GM20431 (cell line): ENCODE data around the gene WRNIP1.

Experiments
- in situ Hi-C: fragments of 300-500 bp; cut with MseI, MboI; formaldehyde crosslinking; loops from one replicate; pipeline ENCODE4 v1.15.0; 2020; ENCODE audit warnings: low sequenced_read_pairs; ENCODE audit not compliant: unreplicated experiment

The WRNIP1 gene

GRCh38 chr6:2823104-2823850 is 58.1 kb downstream of the WRNIP1 start:
- in situ Hi-C loops: no loop called here

DNA sequence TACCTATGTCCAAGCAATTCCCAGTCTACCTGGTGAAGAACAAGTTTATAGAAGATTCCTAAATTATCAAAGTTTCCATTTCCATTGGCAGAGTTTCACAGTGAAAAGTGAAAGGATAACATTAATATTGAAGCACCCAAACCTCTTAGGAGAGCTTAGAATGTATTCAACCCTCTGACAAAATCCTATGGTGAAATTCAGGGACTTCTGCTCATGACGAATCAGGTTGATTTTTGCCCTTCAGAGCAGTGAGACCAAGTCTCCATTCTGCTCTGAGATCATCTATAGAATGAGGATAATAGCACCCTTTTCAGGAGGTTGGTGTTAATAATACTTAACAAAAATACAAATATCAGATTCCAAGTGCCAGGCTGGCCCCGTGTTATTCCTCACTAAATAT is 60.9 kb downstream of the WRNIP1 start:
- in situ Hi-C loops: no loop called here

GRCh38 chr6:2827142-2827541 is 61.9 kb downstream of the WRNIP1 start:
- in situ Hi-C loops: no loop called here

DNA sequence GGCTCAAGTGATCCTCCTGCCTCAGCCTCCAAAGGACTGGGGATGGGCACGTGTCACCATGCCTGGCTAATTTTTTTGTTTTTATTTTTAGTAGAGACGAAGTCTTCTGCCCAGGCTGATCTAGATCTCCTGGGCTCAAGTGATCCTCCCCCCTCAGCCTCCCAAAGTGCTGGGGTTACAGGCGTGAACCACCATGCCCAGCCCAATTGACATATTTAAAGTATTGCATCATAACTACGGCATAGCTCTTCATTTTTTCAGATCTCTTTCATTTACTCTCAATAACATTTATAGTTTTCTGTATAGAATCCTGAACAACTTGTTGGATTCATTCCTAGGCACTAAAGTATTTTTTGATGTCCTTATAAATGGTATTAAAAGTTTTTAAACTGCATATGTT is 63.4 kb downstream of the WRNIP1 start:
- in situ Hi-C loops: no loop called here

DNA sequence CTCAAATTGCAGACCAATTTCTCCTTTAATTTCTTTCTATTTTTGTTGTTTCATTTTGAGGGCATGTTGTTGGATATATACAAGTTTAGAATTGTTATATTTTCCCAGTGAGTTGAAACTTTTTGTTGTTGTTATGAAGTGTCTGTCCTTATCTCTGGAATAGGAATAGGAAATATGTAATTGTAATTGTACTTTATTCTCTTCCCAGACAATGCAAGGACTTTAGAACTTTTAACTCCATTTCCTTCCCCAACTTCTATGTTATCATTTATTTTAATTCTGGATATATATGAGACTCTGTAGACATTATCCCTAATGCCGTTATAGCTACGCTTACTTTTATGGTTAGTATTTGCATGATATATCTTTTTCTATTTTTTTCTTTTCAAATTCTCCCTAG is 64.1 kb downstream of the WRNIP1 start:
- in situ Hi-C loops: no loop called here

DNA sequence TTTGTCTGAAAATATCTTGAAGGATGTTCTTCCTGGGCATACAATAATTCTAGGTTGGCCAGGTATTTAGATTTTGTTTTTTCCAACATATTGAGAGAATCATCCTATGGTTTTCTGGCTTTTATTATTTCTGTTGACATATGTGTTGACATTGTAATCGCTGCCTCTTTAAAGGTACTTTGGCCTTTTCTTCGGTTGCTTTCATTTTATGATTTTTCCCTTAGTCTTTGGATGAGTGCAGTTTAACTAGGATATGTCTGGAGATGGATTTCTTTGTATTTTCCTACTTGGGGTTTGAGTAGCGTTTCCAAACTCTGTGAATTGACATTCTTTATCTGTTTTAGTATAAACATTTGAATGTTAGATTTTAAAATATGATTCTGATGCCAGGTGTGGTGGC is 65.0 kb downstream of the WRNIP1 start:
- in situ Hi-C loops: no loop called here

GRCh38 chr6:2831392-2831791 is 66.2 kb downstream of the WRNIP1 start:
- in situ Hi-C loops: no loop called here

DNA sequence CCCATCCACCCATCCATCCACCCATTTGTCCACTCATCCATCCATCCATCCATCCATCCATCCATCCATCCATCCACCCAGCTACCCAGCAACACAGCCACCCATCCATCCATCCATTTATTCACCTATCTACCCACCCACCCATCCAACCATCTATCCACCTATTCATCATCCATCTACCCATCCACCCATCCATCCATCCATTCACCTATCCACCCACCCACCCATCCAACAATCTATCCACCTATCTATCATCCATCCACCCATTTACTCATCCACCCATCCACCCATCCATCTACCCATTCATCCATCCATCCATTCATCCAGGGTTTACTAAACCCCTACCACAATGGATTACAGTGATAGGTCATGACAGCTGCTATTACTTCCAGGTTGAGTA is 69.1 kb downstream of the WRNIP1 start:
- in situ Hi-C loops: no loop called here
